Fibroblast of lung (primary cell): ENCODE measurements around the gene HDDC2. TPM values are rescaled to one million over a fixed set of nuclear protein-coding genes. Genes with fewer than 3 reads are reported as not detected.

Source experiments
- DNase-seq, 2 donors: peaks; one replicate each; pipeline versions ENCODE4 v3.0.0 to v3.0.0-alpha.2; 2010; ENCODE audit warnings: low read depth in 2 of 2
- H2AFZ ChIP-seq: 2 replicates; pipeline ENCODE4 v1.5.1; 2012; ENCODE audit warnings: low read length, control low read depth, inconsistent platforms
- H3K27ac ChIP-seq: 2 replicates; pipeline ENCODE4 v1.5.1; 2011; ENCODE audit warnings: low read length, control low read depth; ENCODE audit not compliant: insufficient read depth
- H3K27me3 ChIP-seq: 2 replicates; pipeline ENCODE4 v1.5.1; 2011; ENCODE audit warnings: mild to moderate bottlenecking, low read length; ENCODE audit not compliant: control insufficient read depth, insufficient read depth
- H3K36me3 ChIP-seq: 2 replicates; pipeline ENCODE4 v1.5.1; 2011; ENCODE audit warnings: low read length; ENCODE audit not compliant: control insufficient read depth, insufficient read depth
- H3K4me1 ChIP-seq: 2 replicates; pipeline ENCODE4 v1.5.1; 2011; ENCODE audit warnings: low read length; ENCODE audit not compliant: control insufficient read depth, insufficient read depth; ENCODE audit errors: extremely low read depth
- H3K4me2 ChIP-seq: 2 replicates; pipeline ENCODE4 v1.5.1; 2011; ENCODE audit warnings: low read length, control low read depth; ENCODE audit not compliant: insufficient read depth; ENCODE audit errors: extremely low read depth
- H3K4me3 ChIP-seq, 4 experiments: fragments of 200-600 bp in 1 of 4; sonication (generic) in 1 of 4; replicated peaks in 1 of 4; 2 replicates each; pipeline ENCODE4 v1.5.1; 2011 to 2016; ENCODE audit warnings: low read length in 4 of 4, low read depth in 3 of 4, mild to moderate bottlenecking in 3 of 4, control low read depth in 2 of 4, inconsistent platforms in 1 of 4, mixed read lengths in 1 of 4; ENCODE audit not compliant: insufficient read depth in 1 of 4; ENCODE audit errors: control extremely low read depth in 1 of 4
- H3K79me2 ChIP-seq: 2 replicates; pipeline ENCODE4 v1.5.1; 2012; ENCODE audit warnings: mild to moderate bottlenecking, low read length, inconsistent platforms; ENCODE audit not compliant: control insufficient read depth, insufficient read depth
- H3K9ac ChIP-seq: 2 replicates; pipeline ENCODE4 v1.5.1; 2011; ENCODE audit warnings: mild to moderate bottlenecking, low read length, control low read depth; ENCODE audit not compliant: insufficient read depth
- H3K9me3 ChIP-seq: 2 replicates; pipeline ENCODE4 v1.5.1; 2012; ENCODE audit warnings: low read depth, low read length; ENCODE audit not compliant: control insufficient read depth, insufficient read depth
- H4K20me1 ChIP-seq: 2 replicates; pipeline ENCODE4 v1.5.1; 2011; ENCODE audit warnings: low read length; ENCODE audit not compliant: control insufficient read depth, insufficient read depth; ENCODE audit errors: extremely low read depth
- EZH2 ChIP-seq: IDR thresholded peaks from 2 replicates; pipeline ENCODE4 v1.5.1; 2012; ENCODE audit warnings: low read length, control low read depth, mild to moderate bottlenecking; ENCODE audit errors: missing control alignments
- polyA plus RNA-seq, 2 donors: library from polyadenylated mRNA; depleted of rRNA in 1 of 2; stranded (reverse) in 1 of 2; unstranded in 1 of 2; fragments of >200 nt; gene quantifications; 2 replicates each; pipeline ENCODE4 v1.2.1, GENCODE V29; 2011 to 2012; ENCODE audit warnings: missing spikeins in 1 of 2
- total RNA-seq: library from RNA; depleted of rRNA; stranded (reverse); fragments of >200 nt; gene quantifications from 2 replicates; pipeline ENCODE4 v1.2.1, GENCODE V29; 2014
- TF ChIP-seq, protein P1 (sequence below), 2 donors: IDR thresholded peaks in 1 of 2; conservative IDR thresholded peaks in 1 of 2; 1 replicate in 1 of 2; 2 replicates in 1 of 2; pipeline ENCODE4 v1.5.1; 2011 to 2012; ENCODE audit warnings: low read length in 2 of 2, control low read depth in 1 of 2, inconsistent platforms in 1 of 2, low read depth in 1 of 2, mild to moderate bottlenecking in 1 of 2

Gene HDDC2
- total and polyA plus RNA-seq, 2 donors (not counting 1 experiment from before 2014, with no cell fraction given), result 58.8 to 174 TPM

DNA sequence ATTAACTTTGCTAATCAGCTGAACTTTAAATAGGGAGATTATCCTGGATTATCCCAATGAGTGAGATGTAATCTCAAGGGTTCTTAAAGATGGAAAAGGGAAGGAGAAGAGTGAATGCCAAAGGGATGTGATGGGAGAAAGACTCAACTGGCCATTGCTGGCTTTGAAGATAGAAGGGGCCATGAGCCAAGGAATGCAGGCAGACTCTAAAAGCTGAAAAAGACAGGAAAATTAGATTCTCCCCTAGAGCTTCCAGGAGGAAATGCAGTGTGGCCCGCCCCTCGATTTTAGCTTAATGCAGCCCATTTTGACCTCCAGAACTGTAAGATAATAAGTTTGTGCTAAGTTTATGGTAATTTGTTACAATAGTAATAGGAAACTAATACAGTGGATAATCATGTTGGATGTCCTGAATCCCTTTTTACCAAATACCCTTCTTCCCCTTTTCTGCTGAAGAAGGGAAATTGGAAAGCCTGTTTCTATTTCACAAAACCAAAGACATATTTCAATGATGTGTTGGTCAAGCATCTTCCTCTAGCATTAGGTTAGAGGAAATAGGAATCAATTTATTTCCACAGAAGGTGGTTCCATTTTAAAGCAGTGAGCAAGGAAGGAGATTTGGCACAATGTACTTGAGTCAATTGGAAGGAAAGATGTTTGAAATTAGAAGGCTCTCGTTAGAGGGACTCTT is 3.3 kb upstream of the HDDC2 start:
- Histone ChIP-seq H4K20me1 (no peaks in the 10 kb centered on the region), H3K4me1 (peaks cover 2% of the 10 kb centered on the region), H3K79me2 (peaks cover 7% of the 10 kb centered on the region), H3K9me3 (no peaks in the 10 kb centered on the region), H3K36me3 (no peaks in the 10 kb centered on the region), H3K4me2 (no peak overlapping the region), H3K9ac (no peak overlapping the region), H3K27ac (no peak overlapping the region), H2AFZ (no peak overlapping the region), H3K4me3 (no peak overlapping the region), H3K27me3 (peaks cover 5% of the 10 kb centered on the region)
- DNase-seq, result no peak
- TF ChIP-seq, protein P1, sequence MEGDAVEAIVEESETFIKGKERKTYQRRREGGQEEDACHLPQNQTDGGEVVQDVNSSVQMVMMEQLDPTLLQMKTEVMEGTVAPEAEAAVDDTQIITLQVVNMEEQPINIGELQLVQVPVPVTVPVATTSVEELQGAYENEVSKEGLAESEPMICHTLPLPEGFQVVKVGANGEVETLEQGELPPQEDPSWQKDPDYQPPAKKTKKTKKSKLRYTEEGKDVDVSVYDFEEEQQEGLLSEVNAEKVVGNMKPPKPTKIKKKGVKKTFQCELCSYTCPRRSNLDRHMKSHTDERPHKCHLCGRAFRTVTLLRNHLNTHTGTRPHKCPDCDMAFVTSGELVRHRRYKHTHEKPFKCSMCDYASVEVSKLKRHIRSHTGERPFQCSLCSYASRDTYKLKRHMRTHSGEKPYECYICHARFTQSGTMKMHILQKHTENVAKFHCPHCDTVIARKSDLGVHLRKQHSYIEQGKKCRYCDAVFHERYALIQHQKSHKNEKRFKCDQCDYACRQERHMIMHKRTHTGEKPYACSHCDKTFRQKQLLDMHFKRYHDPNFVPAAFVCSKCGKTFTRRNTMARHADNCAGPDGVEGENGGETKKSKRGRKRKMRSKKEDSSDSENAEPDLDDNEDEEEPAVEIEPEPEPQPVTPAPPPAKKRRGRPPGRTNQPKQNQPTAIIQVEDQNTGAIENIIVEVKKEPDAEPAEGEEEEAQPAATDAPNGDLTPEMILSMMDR (conservative IDR thresholded peaks at IDR 0.05 in 1 of 2, IDR thresholded peaks at IDR 0.05 in 1 of 2; ENCODE audit: low read depth in 1 of 2, low read length in 2 of 2), result no peak
- TF ChIP-seq EZH2, result no peak

DNA sequence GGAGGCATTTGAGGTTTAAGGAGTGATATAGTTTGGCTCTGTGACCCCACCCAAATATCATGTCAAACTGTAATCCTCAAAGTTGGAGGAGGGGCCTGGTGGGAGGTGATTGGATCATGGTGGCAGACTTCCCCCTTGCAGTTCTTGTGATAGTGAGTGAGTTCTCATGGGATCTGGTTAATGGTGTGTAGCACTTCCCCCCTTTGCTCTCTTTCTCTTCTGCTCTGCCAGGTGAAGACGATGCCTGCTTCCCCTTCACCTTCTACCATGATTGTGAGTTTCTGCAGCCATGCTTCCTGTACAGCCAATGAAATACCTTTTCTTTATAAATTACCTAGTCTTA is 1.7 kb upstream of the HDDC2 start:
- Histone ChIP-seq H3K4me1 (peaks cover 6% of the 10 kb centered on the region), H4K20me1 (no peaks in the 10 kb centered on the region), H3K4me2 (no peak overlapping the region), H3K9me3 (no peaks in the 10 kb centered on the region), H2AFZ (no peak overlapping the region), H3K79me2 (peaks cover 17% of the 10 kb centered on the region), H3K27me3 (peaks cover 5% of the 10 kb centered on the region), H3K27ac (no peak overlapping the region), H3K36me3 (peaks cover 1% of the 10 kb centered on the region), H3K9ac (no peak overlapping the region), H3K4me3 (no peak overlapping the region)
- DNase-seq, result no peak
- TF ChIP-seq EZH2, result no peak
- TF ChIP-seq, protein P1 (conservative IDR thresholded peaks at IDR 0.05 in 1 of 2, IDR thresholded peaks at IDR 0.05 in 1 of 2; ENCODE audit: low read depth in 1 of 2, low read length in 2 of 2), result no peak

DNA sequence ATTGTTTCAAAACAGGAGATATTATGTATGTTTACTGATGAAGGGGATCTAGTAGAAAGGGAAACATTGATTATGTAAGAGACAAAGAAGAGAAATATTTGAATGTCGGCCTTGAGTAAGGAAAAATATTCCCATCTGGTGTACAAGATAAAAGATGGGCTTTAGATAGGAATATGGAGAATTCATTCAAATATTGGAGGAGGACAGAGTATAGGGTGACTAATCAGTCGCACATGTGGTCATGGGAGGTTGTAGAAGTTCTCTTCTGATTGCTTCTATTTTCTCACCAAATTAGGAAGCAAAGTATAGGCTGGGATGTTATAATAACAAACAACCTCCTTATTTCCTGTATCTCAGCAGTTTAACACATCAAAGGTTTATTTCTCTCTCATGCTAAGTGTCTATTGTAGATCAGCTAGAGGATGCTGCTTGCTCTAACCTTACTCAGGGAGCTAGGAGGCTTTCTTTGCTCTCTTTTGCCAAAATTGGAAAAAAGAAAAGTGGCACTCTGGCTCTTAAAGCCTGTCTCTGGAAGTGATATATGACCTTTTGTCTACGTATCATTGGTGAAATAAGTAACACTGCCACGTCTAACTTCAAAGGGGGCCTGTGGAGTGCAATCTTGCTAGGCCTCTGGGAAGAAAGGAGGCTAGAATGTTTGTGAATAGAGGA is 1.2 kb upstream of the HDDC2 start:
- H3K9ac ChIP-seq, result no peak overlapping the region
- peaks cover 5% of the 10 kb centered on the region for H3K27me3 ChIP-seq
- peaks cover 6% of the 10 kb centered on the region for H3K4me1 ChIP-seq
- H3K4me2 ChIP-seq, result no peak overlapping the region
- DNase-seq, result no peak
- H3K4me3 ChIP-seq, result no peak overlapping the region
- TF ChIP-seq, protein P1 (conservative IDR thresholded peaks at IDR 0.05 in 1 of 2, IDR thresholded peaks at IDR 0.05 in 1 of 2; ENCODE audit: low read depth in 1 of 2, low read length in 2 of 2), result no peak
- TF ChIP-seq EZH2, result no peak
- no peak overlapping the region for H2AFZ ChIP-seq
- H3K36me3 ChIP-seq, result peaks cover 5% of the 10 kb centered on the region
- peaks cover 17% of the 10 kb centered on the region for H3K79me2 ChIP-seq
- no peak overlapping the region for H3K27ac ChIP-seq
- no peaks in the 10 kb centered on the region for H3K9me3 ChIP-seq
- H4K20me1 ChIP-seq, result no peaks in the 10 kb centered on the region
